LNCaP clone FGC (cell line): ENCODE results near the gene IFT25.
"Not testable (repeated sequence)": the region's sequence is repeated elsewhere in the genome, so short reads cannot be mapped to it uniquely, and the experiment has no call there.

Source experiments
- DNase-seq: peaks from one replicate; pipeline ENCODE4 v3.0.0-alpha.2; 2011; ENCODE audit warnings: low read depth
- H3K4me3 ChIP-seq: 2 replicates; pipeline ENCODE4 v1.5.1; 2011; ENCODE audit warnings: mild to moderate bottlenecking, low read depth, low read length, control low read depth
- CTCF ChIP-seq: IDR thresholded peaks from 2 replicates; pipeline ENCODE4 v1.5.1; 2012; ENCODE audit warnings: mild to moderate bottlenecking; ENCODE audit not compliant: control insufficient read depth, insufficient read depth; ENCODE audit errors: extremely low read depth

The IFT25 gene

GRCh38 chr1:53889304-53890298, 55.9 kb downstream of the IFT25 start, which contains the start of gene YIPF1:
TSS of gene YIPF1 (minus strand) at chr1:53889797. CDS start at chr1:53888937, 860 bp downstream.
- H3K4me3 ChIP-seq, result peak within 1 kb of the TSS; percentile 96
- peak; percentile 52 for DNase-seq
- TF ChIP-seq CTCF, result no peak

DNA sequence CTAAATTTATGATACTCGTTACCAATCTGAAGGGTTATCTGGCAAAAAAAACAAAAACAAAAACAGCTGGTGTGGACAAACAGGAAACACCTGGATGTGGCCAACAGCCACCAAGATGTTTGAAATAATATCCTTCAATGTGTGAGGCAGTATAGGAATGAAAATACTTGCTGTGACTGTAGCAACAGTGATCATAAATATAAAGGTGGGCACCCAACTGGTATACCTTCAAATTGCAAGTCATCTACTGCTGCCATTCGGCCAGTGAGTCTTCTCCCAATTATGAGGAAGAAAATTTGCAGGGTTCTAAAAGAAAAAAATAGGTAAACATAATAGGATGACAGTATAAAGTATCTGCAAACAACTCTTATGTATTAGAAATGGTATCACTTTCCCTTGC, 56.8 kb downstream of the IFT25 start:
- no peak for DNase-seq
- no peak for TF ChIP-seq CTCF
- H3K4me3 ChIP-seq, result peak overlapping the region; percentile 96

GRCh38 chr1:53883600-53883999, 61.9 kb downstream of the IFT25 start:
- DNase-seq, H3K4me3 ChIP-seq: not testable (repeated sequence)

DNA sequence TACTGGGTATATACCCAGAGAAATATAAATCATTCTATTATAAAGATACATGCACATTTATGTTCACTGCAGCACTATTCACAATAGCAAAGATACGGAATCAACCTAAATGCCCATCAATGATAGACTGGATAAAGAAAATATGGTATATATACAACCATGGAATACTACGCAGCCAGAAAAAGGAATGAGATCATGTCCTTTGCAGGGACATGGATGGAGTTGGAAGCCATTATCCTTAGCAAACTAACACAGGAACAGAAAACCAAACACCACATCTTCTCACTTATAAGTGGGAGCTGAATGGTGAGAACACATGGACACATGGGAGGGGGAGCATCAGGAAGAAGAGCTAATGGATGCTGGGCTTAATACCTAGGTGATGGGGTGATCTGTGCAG, 63.6 kb downstream of the IFT25 start:
- DNase-seq, H3K4me3 ChIP-seq: not testable (repeated sequence)

- peak; percentile 37 for DNase-seq
- TF ChIP-seq CTCF, result peak; percentile 69
- no peak overlapping the region for H3K4me3 ChIP-seq
Measured at GRCh38 chr1:53878492-53879105, 66.9 kb downstream of the IFT25 start.

GRCh38 chr1:53875150-53875549, 70.3 kb downstream of the IFT25 start:
- not testable (repeated sequence) for H3K4me3 ChIP-seq, DNase-seq

DNA sequence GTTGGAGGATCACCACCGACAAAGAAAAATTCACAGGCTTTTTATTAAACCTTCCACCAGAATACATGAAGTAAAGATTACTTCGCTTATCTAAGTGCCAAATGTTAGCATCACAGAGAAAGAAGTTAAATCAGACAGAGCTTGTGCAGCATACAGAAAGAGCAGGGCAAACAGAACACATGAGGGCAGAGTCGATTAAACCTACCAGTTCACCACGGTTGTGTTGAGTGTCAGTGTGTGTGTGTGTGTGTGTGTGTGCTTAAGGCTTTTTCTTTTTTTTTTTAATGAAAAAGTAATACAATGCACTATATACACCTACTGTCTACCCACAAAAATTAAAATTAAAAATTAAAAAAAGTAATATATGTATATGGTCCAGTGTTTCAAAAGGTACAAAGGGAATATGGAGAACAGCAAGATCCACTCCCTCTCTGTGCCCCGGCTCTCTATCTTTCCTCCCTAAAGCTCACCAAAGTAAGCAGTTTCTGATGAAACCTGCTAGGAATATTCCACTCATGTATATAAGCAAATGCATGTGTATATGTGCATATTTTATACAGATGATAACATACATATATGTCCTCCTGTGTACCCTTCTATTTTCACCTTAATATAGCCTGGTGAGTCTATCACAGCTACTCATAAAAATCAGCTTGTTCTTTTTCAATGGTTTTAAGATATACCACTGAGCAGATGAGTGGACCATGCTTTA, 73.6 kb downstream of the IFT25 start:
- DNase-seq, result no peak
- TF ChIP-seq CTCF, result no peak
- no peak overlapping the region for H3K4me3 ChIP-seq
